Measurements from ENCODE around the gene GRIFIN.

GRIFIN gene

DNA sequence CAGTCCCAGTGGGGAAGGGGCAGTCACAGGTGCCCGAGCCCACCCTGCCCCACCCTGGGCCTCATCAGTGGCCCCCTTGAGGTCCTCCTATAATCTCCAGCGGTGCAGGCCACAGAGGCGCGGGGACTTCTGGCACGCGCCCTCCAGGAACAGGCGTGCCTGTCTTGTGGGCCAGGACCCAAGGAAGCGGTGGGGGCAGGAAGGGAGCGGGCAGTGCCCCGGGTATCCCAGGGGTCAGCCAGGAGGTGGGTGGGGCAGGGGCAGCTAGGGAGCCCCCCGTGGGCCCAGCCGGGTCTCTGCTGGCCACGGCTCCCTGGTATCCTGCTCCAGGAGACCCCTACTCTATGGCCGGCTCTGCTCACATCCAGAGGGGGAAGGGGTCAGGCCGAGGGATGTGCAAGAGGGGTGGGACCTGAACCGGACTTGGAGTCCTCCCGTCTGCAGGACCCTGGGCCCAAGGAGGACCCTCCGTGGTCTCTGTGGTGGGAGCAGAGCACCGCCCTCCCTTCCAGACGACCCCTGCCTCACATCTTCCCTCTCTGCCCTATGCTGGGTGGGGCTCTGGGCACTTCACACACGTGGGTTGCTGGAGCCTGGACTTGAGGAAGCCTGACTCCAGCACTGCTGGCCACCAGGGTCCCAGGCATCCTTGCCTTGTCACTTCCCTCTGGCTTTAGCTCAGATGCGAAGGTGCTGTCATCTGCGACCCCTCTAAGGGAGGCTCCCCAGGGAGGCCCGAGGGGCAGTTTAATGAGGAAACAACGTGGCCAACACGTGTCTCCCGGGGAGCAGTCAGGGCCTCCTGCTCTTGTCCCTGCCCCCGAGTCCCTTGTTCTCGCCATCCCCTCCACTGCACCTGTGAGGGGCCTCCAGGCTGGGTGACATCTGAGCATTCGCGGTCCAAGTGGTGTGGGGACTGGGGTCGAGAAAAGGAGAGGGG is 18.3 kb upstream of the GRIFIN start:
- Histone ChIP-seq H3K9me3 (ENCODE audit: insufficient read depth, low read depth, low read length) (peaks cover 3% of the 10 kb centered on the region), H2AK5ac (ENCODE audit: low read length) (no peak overlapping the region), H3K79me2 (ENCODE audit: control insufficient read depth, insufficient read depth, low read length, poor library complexity) (no peaks in the 10 kb centered on the region), H3K4me2 (ENCODE audit: low read length) (no peak overlapping the region), H3K9ac (ENCODE audit: low read length) (no peak overlapping the region), H3K27me3 (ENCODE audit: insufficient read depth, low read length) (no peaks in the 10 kb centered on the region), H2AFZ (ENCODE audit: insufficient read depth, low read length, poor library complexity) (no peak overlapping the region), H3K14ac (ENCODE audit: low read length) (no peak overlapping the region), H2BK12ac (ENCODE audit: low read length) (no peak overlapping the region), H3K4me1 (ENCODE audit: control insufficient read depth in 1 of 2, insufficient read depth in 2 of 2, low read length in 2 of 2) (peaks cover 0 to 4% of the 10 kb centered on the region in 2 experiments), H2BK5ac (ENCODE audit: low read depth, low read length, poor library complexity) (no peak overlapping the region), H3K36me3 (ENCODE audit: control insufficient read depth in 1 of 2, insufficient read depth in 2 of 2, low read length in 2 of 2) (no peaks in the 10 kb centered on the region), H2BK120ac (ENCODE audit: insufficient read depth, low read length, poor library complexity) (no peak overlapping the region), H4K8ac (ENCODE audit: low read depth, low read length) (no peak overlapping the region), H3K79me1 (ENCODE audit: low read length) (no peaks in the 10 kb centered on the region), H4K12ac (ENCODE audit: low read depth, low read length) (no peak overlapping the region), H3K4ac (ENCODE audit: low read depth, low read length) (no peak overlapping the region), H4K91ac (ENCODE audit: low read depth, low read length) (no peak overlapping the region), H3K18ac (ENCODE audit: low read length) (no peak overlapping the region), H3K4me3 (ENCODE audit: low read depth, low read length) (no peak overlapping the region), H3K23ac (ENCODE audit: low read length) (no peak overlapping the region), H3K27ac (ENCODE audit: low read depth, low read length) (no peak overlapping the region)
- no CpG with 5 or more reads among the region's 32 CpGs for WGBS (ENCODE audit: extremely low coverage, insufficient coverage, insufficient read length)
- no peak for DNase-seq

DNA sequence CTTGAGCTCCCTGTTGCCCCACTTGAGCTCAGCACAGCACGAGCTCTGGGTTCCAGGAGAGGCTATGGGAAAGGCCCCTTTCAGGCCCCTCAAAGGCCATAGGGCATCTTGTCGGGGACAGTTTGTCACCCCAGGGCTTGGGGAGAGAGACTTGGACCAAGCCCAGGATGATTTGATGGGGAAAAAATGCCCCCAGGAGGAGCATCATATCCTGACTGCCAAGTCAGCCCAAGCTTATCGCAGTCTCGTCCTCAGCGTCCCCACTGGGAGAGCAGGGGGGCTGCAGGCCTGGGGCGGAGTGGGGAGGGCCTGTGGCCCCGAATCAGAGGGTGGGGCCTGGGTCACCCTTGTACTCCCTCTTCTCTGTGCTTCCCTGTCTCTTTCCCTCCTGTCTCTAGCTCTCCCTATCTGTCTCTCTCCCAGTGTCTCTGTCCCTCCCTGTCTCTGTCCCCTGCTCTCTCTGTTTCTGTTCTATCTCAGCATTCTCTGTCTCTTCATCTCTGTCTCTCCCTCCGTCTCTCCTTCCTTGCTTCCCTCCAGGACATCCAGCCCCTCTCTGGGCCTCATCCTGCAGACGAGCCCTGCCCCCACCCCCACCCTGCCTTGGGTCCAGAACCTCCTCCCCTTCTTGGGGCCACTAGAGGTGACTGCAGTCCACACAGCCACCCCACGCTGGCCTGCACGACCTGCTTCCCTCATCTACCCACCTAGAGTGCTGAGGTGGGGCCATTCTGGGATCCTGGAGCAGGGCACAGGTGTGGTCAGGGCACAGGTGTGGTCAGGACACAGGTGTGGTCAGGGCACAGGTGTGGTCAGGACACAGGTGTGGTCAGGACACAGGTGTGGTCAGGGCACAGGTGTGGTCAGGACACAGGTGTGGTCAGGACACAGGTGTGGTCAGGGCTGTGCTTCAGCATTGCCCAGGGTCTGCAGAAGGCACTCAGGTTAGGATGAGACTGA is 17.3 kb upstream of the GRIFIN start:
- Histone ChIP-seq H3K79me2 (ENCODE audit: control insufficient read depth, insufficient read depth, low read length, poor library complexity) (no peaks in the 10 kb centered on the region), H2AFZ (ENCODE audit: insufficient read depth, low read length, poor library complexity) (no peak overlapping the region), H3K79me1 (ENCODE audit: low read length) (no peaks in the 10 kb centered on the region), H4K8ac (ENCODE audit: low read depth, low read length) (no peak overlapping the region), H2BK12ac (ENCODE audit: low read length) (no peak overlapping the region), H3K4me2 (ENCODE audit: low read length) (no peak overlapping the region), H3K36me3 (ENCODE audit: control insufficient read depth in 1 of 2, insufficient read depth in 2 of 2, low read length in 2 of 2) (no peaks in the 10 kb centered on the region), H3K18ac (ENCODE audit: low read length) (no peak overlapping the region), H3K14ac (ENCODE audit: low read length) (no peak overlapping the region), H4K91ac (ENCODE audit: low read depth, low read length) (no peak overlapping the region), H4K12ac (ENCODE audit: low read depth, low read length) (no peak overlapping the region), H2BK5ac (ENCODE audit: low read depth, low read length, poor library complexity) (no peak overlapping the region), H3K4ac (ENCODE audit: low read depth, low read length) (no peak overlapping the region), H3K9ac (ENCODE audit: low read length) (no peak overlapping the region), H3K9me3 (ENCODE audit: insufficient read depth, low read depth, low read length) (peaks cover 3% of the 10 kb centered on the region), H2AK5ac (ENCODE audit: low read length) (no peak overlapping the region), H3K4me1 (ENCODE audit: control insufficient read depth in 1 of 2, insufficient read depth in 2 of 2, low read length in 2 of 2) (peaks cover 0 to 4% of the 10 kb centered on the region in 2 experiments), H3K23ac (ENCODE audit: low read length) (no peak overlapping the region), H2BK120ac (ENCODE audit: insufficient read depth, low read length, poor library complexity) (no peak overlapping the region), H3K4me3 (ENCODE audit: low read depth, low read length) (no peak overlapping the region), H3K27me3 (ENCODE audit: insufficient read depth, low read length) (no peaks in the 10 kb centered on the region), H3K27ac (ENCODE audit: low read depth, low read length) (no peak overlapping the region)
- no peak for DNase-seq
- WGBS (ENCODE audit: extremely low coverage, insufficient coverage, insufficient read length), result no CpG with 5 or more reads among the region's 11 CpGs

DNA sequence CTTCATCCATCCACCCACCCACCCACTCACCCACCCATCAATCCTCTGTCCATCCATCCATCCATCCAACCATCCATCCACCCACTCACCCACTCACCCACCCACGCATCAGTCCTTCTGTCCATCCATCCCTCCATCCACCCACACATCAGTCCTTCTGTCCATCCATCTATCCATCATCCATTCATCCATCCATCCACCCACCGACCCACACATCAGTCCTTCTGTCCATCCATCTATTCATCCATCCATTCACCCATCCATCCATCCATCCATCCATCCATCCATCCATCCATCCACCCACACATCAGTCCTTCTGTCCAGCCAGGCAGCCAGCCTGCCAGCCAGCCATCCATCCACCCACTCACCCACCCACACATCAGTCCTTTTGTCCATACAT is 15.8 kb upstream of the GRIFIN start:
- Histone ChIP-seq H3K18ac (ENCODE audit: low read length) (no peak overlapping the region), H4K91ac (ENCODE audit: low read depth, low read length) (no peak overlapping the region), H2BK120ac (ENCODE audit: insufficient read depth, low read length, poor library complexity) (no peak overlapping the region), H3K36me3 (ENCODE audit: control insufficient read depth in 1 of 2, insufficient read depth in 2 of 2, low read length in 2 of 2) (no peaks in the 10 kb centered on the region), H3K79me1 (ENCODE audit: low read length) (no peaks in the 10 kb centered on the region), H3K4me3 (ENCODE audit: low read depth, low read length) (no peak overlapping the region), H3K9ac (ENCODE audit: low read length) (no peak overlapping the region), H2AFZ (ENCODE audit: insufficient read depth, low read length, poor library complexity) (no peak overlapping the region), H3K4me1 (ENCODE audit: control insufficient read depth in 1 of 2, insufficient read depth in 2 of 2, low read length in 2 of 2) (peaks cover 0 to 4% of the 10 kb centered on the region in 2 experiments), H3K27ac (ENCODE audit: low read depth, low read length) (no peak overlapping the region), H3K79me2 (ENCODE audit: control insufficient read depth, insufficient read depth, low read length, poor library complexity) (no peaks in the 10 kb centered on the region), H2BK12ac (ENCODE audit: low read length) (no peak overlapping the region), H4K12ac (ENCODE audit: low read depth, low read length) (no peak overlapping the region), H2BK5ac (ENCODE audit: low read depth, low read length, poor library complexity) (no peak overlapping the region), H3K27me3 (ENCODE audit: insufficient read depth, low read length) (no peaks in the 10 kb centered on the region), H4K8ac (ENCODE audit: low read depth, low read length) (no peak overlapping the region), H2AK5ac (ENCODE audit: low read length) (no peak overlapping the region), H3K14ac (ENCODE audit: low read length) (no peak overlapping the region), H3K23ac (ENCODE audit: low read length) (no peak overlapping the region), H3K4ac (ENCODE audit: low read depth, low read length) (no peak overlapping the region), H3K4me2 (ENCODE audit: low read length) (no peak overlapping the region), H3K9me3 (ENCODE audit: insufficient read depth, low read depth, low read length) (peaks cover 3% of the 10 kb centered on the region)
- DNase-seq, result no peak
- WGBS (ENCODE audit: extremely low coverage, insufficient coverage, insufficient read length), result no CpG with 5 or more reads among the region's 2 CpGs

DNA sequence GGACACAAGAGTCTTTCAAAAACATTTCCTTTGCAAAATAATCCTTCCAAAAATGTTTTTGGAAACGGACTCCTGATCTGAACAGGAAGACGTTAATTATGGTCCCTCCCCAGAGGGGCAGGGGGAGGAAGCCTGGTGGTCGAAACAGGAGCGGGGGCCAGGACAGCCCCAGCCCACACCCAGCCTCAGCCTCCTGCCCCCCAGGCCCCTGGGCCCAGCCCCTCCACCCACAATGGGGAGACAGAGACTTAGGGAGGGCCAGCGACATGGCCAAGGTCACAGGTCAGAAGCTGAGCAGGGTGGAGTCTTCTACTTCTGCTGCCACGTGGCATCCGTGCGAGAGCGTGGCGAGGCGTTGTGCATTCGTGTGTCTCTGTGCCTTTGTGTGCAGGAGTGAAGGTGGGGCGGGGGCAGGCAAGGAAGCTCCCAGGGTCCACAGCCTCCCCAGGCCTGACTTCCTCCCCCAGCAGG is 14.0 kb upstream of the GRIFIN start:
- no peak overlapping the region for H2BK5ac ChIP-seq (ENCODE audit: low read depth, low read length, poor library complexity)
- no CpG with 5 or more reads among the region's 13 CpGs for WGBS (ENCODE audit: extremely low coverage, insufficient coverage, insufficient read length)
- peaks cover 3% of the 10 kb centered on the region for H3K9me3 ChIP-seq (ENCODE audit: insufficient read depth, low read depth, low read length)
- no peak overlapping the region for H3K9ac ChIP-seq (ENCODE audit: low read length)
- no peak overlapping the region for H2AK5ac ChIP-seq (ENCODE audit: low read length)
- no peak overlapping the region for H3K23ac ChIP-seq (ENCODE audit: low read length)
- no peaks in the 10 kb centered on the region for H3K27me3 ChIP-seq (ENCODE audit: insufficient read depth, low read length)
- H2BK120ac ChIP-seq (ENCODE audit: insufficient read depth, low read length, poor library complexity), result no peak overlapping the region
- H4K12ac ChIP-seq (ENCODE audit: low read depth, low read length), result no peak overlapping the region
- DNase-seq, result no peak
- no peak overlapping the region for H4K8ac ChIP-seq (ENCODE audit: low read depth, low read length)
- no peaks in the 10 kb centered on the region for H3K36me3 ChIP-seq (ENCODE audit: control insufficient read depth in 1 of 2, insufficient read depth in 2 of 2, low read length in 2 of 2)
- H3K14ac ChIP-seq (ENCODE audit: low read length), result no peak overlapping the region
- no peak overlapping the region for H3K27ac ChIP-seq (ENCODE audit: low read depth, low read length)
- no peak overlapping the region for H2BK12ac ChIP-seq (ENCODE audit: low read length)
- no peaks in the 10 kb centered on the region for H3K79me2 ChIP-seq (ENCODE audit: control insufficient read depth, insufficient read depth, low read length, poor library complexity)
- H3K4me1 ChIP-seq (ENCODE audit: control insufficient read depth in 1 of 2, insufficient read depth in 2 of 2, low read length in 2 of 2), result no peaks in the 10 kb centered on the region
- H3K4ac ChIP-seq (ENCODE audit: low read depth, low read length), result no peak overlapping the region
- H3K4me2 ChIP-seq (ENCODE audit: low read length), result no peak overlapping the region
- no peak overlapping the region for H3K18ac ChIP-seq (ENCODE audit: low read length)
- H3K79me1 ChIP-seq (ENCODE audit: low read length), result no peaks in the 10 kb centered on the region
- H4K91ac ChIP-seq (ENCODE audit: low read depth, low read length), result no peak overlapping the region
- no peak overlapping the region for H2AFZ ChIP-seq (ENCODE audit: insufficient read depth, low read length, poor library complexity)
- H3K4me3 ChIP-seq (ENCODE audit: low read depth, low read length), result no peak overlapping the region

Data from trophoblast cell (in vitro differentiated cells and primary cell).